Measurements from ENCODE around the gene SSH3. TPM values are rescaled to one million over a fixed set of nuclear protein-coding genes. Genes with fewer than 3 reads are reported as not detected.

Gene SSH3
- total RNA-seq, 1 experiment from 2014 or later = 57.8 TPM

DNA sequence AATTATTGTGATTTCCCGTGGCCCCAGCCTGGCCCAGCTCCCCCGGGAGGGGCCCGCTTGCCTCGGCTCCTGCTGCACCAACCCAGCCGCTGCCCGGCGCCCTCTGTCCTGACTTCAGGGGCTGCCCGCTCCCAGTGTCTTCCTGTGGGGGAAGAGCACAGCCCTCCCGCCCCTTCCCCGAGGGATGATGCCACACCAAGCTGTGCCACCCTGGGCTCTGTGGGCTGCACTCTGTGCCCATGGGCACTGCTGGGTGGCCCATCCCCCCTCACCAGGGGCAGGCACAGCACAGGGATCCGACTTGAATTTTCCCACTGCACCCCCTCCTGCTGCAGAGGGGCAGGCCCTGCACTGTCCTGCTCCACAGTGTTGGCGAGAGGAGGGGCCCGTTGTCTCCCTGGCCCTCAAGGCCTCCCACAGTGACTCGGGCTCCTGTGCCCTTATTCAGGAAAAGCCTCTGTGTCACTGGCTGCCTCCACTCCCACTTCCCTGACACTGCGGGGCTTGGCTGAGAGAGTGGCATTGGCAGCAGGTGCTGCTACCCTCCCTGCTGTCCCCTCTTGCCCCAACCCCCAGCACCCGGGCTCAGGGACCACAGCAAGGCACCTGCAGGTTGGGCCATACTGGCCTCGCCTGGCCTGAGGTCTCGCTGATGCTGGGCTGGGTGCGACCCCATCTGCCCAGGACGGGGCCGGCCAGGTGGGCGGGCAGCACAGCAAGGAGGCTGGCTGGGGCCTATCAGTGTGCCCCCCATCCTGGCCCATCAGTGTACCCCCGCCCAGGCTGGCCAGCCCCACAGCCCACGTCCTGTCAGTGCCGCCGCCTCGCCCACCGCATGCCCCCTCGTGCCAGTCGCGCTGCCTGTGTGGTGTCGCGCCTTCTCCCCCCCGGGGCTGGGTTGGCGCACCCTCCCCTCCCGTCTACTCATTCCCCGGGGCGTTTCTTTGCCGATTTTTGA lies 17.5 kb upstream of the SSH3 start:
- Histone ChIP-seq H3K36me3 (ENCODE audit: control insufficient read depth in 1 of 2, insufficient read depth in 2 of 2, low read length in 2 of 2) (peaks cover 17 to 37% of the 10 kb centered on the region in 2 experiments), H3K27me3 (ENCODE audit: insufficient read depth, low read length) (no peaks in the 10 kb centered on the region), H3K9me3 (ENCODE audit: control insufficient read depth in 1 of 2, insufficient read depth in 1 of 2, low read depth in 1 of 2, low read length in 2 of 2) (no peaks in the 10 kb centered on the region), H3K4me3 (replicated peaks in 1 of 2; ENCODE audit: low read depth in 1 of 2, low read length in 2 of 2) (no peak overlapping the region), H3K27ac (ENCODE audit: low read depth, low read length) (peak overlapping the region; percentile 100), H4K20me1 (ENCODE audit: insufficient read depth) (no peaks in the 10 kb centered on the region), H3K4me1 (ENCODE audit: control insufficient read depth in 1 of 2, insufficient read depth in 2 of 2, low read length in 2 of 2) (peaks cover 13 to 28% of the 10 kb centered on the region in 2 experiments), H3K9me2 (ENCODE audit: insufficient read depth) (no peaks in the 10 kb centered on the region), H3K4me2 (ENCODE audit: low read length) (no peak overlapping the region), H3K9ac (ENCODE audit: low read length) (no peak overlapping the region), H2AFZ (ENCODE audit: low read depth, low read length, poor library complexity, severe bottlenecking) (no peak overlapping the region), H3K79me2 (ENCODE audit: insufficient read depth, low read length) (peaks cover 13% of the 10 kb centered on the region; the same call in 1 of the 2 replicates)
- BruUV-seq (replicated peaks) = TSS peak; percentile 7
- no peak for TF ChIP-seq TCF7L2 (IDR thresholded peaks at IDR 0.05; ENCODE audit: borderline replicate concordance, extremely low read depth, insufficient read depth, insufficient read length)
- no peak for TF ChIP-seq SIN3A (IDR thresholded peaks at IDR 0.05; ENCODE audit: low read depth)
- TF ChIP-seq POLR2A (IDR thresholded peaks at IDR 0.05; ENCODE audit: borderline replicate concordance, extremely low read depth, insufficient read depth, insufficient read length) = no peak
- no peak for ATAC-seq
- intact Hi-C loops (cut with micrococcal nuclease) = no loop called here
- ChIA-PET POLR2A (no interaction called here), RAD21 (ENCODE audit: low non-redundant PET in 1 of 2, low total read pairs in 2 of 2, uncharacterized antibody in 2 of 2, unreplicated experiment in 2 of 2) (no interaction called here), CTCF (no interaction called here)
- DNase-seq (ENCODE audit: low read depth, low spot score) = no peak

DNA sequence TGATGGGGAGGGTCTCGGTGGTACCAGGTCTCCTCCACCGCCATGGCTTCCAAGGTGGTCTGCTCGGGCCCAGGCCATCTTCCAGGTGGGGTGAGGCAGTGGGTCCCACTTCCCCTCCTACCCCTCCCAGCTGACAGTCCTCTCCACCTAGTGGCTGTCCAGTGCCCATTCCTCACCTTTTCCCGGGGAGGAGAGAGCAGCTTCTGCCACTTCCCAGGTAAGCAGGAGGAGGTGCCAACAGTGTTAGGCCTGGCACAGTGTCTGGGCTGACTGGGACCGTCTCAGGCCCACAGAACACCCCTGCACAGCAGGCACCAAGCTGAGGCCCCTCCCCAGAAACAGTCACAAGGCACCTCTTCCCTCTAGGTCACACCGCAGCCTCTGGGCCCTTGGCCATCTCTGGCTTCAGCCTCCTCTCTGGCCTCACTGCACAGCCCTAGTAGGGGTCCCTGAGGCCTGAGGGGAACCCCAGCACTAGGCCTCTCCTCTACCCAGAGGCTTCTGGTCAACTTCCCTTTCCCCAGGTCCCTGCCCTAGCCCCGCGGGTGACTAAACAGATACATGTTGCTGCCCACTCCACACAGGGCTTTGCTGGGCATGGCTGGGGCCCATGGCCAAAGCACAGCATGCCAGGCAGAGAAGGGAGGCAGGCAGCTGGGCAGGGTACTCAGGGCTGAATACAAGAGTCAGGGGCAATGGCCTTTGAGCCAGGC lies 16.6 kb upstream of the SSH3 start:
- ATAC-seq = no peak
- Histone ChIP-seq H3K27me3 (ENCODE audit: insufficient read depth, low read length) (no peaks in the 10 kb centered on the region), H3K36me3 (ENCODE audit: control insufficient read depth in 1 of 2, insufficient read depth in 2 of 2, low read length in 2 of 2) (peaks cover 20 to 36% of the 10 kb centered on the region in 2 experiments), H3K79me2 (ENCODE audit: insufficient read depth, low read length) (peaks cover 20% of the 10 kb centered on the region; the same call in 1 of the 2 replicates), H3K9me2 (ENCODE audit: insufficient read depth) (no peaks in the 10 kb centered on the region), H4K20me1 (ENCODE audit: insufficient read depth) (no peaks in the 10 kb centered on the region), H3K27ac (ENCODE audit: low read depth, low read length) (peak overlapping the region; percentile 100), H3K9ac (ENCODE audit: low read length) (peak overlapping the region; percentile 93; the same call in 1 of the 2 replicates), H2AFZ (ENCODE audit: low read depth, low read length, poor library complexity, severe bottlenecking) (no peak overlapping the region), H3K9me3 (ENCODE audit: control insufficient read depth in 1 of 2, insufficient read depth in 1 of 2, low read depth in 1 of 2, low read length in 2 of 2) (no peaks in the 10 kb centered on the region), H3K4me2 (ENCODE audit: low read length) (peak overlapping the region; percentile 98), H3K4me3 (replicated peaks in 1 of 2; ENCODE audit: low read depth in 1 of 2, low read length in 2 of 2) (no peak overlapping the region), H3K4me1 (ENCODE audit: control insufficient read depth in 1 of 2, insufficient read depth in 2 of 2, low read length in 2 of 2) (peaks cover 13 to 29% of the 10 kb centered on the region in 2 experiments)
- intact Hi-C loops (cut with micrococcal nuclease) = no loop called here
- BruUV-seq (replicated peaks) = no TSS peak
- ChIA-PET CTCF (no interaction called here), RAD21 (ENCODE audit: low non-redundant PET in 1 of 2, low total read pairs in 2 of 2, uncharacterized antibody in 2 of 2, unreplicated experiment in 2 of 2) (no interaction called here), POLR2A (no interaction called here)
- no peak for TF ChIP-seq SP1 (IDR thresholded peaks at IDR 0.05; ENCODE audit: low read depth)
- TF ChIP-seq, protein P1, sequence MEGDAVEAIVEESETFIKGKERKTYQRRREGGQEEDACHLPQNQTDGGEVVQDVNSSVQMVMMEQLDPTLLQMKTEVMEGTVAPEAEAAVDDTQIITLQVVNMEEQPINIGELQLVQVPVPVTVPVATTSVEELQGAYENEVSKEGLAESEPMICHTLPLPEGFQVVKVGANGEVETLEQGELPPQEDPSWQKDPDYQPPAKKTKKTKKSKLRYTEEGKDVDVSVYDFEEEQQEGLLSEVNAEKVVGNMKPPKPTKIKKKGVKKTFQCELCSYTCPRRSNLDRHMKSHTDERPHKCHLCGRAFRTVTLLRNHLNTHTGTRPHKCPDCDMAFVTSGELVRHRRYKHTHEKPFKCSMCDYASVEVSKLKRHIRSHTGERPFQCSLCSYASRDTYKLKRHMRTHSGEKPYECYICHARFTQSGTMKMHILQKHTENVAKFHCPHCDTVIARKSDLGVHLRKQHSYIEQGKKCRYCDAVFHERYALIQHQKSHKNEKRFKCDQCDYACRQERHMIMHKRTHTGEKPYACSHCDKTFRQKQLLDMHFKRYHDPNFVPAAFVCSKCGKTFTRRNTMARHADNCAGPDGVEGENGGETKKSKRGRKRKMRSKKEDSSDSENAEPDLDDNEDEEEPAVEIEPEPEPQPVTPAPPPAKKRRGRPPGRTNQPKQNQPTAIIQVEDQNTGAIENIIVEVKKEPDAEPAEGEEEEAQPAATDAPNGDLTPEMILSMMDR (IDR thresholded peaks at IDR 0.05 in 2 of 3, conservative IDR thresholded peaks at IDR 0.05 in 1 of 3; ENCODE audit: borderline replicate concordance in 1 of 3, insufficient read depth in 1 of 3, low read depth in 2 of 3, low read length in 2 of 3) = peak in 1 of 3 experiments; percentile 22; a peak in 2 of 6 replicates
- TF ChIP-seq ELF1 (IDR thresholded peaks at IDR 0.05; ENCODE audit: borderline replicate concordance, low read depth) = no peak
- TF ChIP-seq JUND (IDR thresholded peaks at IDR 0.05) = no peak
- TF ChIP-seq TCF7L2 (IDR thresholded peaks at IDR 0.05; ENCODE audit: borderline replicate concordance, extremely low read depth, insufficient read depth, insufficient read length) = no peak
- no peak for DNase-seq (ENCODE audit: low read depth, low spot score)

All from HCT116 (cell line).